CD14-positive monocyte (primary cell): ENCODE measurements around the gene KAT6B. TPM values are rescaled to one million over a fixed set of nuclear protein-coding genes. Genes with fewer than 3 reads are reported as not detected.
A peak's percentile ranks its signal among the peaks of the same experiment; 100 is the strongest.

Source experiments
- DNase-seq, 3 donors: peaks; one replicate each; pipeline ENCODE4 v3.0.0-alpha.2; 2011 to 2022
- H2AFZ ChIP-seq: 2 replicates; pipeline ENCODE4 v1.6.0; 2012; ENCODE audit warnings: mild to moderate bottlenecking, low read depth, low read length, inconsistent platforms; ENCODE audit not compliant: insufficient read depth, poor library complexity, severe bottlenecking
- H3K27ac ChIP-seq, 2 donors: 1 replicate in 1 of 2; 2 replicates in 1 of 2; pipeline ENCODE4 v1.5.1; 2012 to 2013; ENCODE audit warnings: low read length in 2 of 2, control low read depth in 1 of 2, inconsistent platforms in 1 of 2, low read depth in 1 of 2, mild to moderate bottlenecking in 1 of 2
- H3K27me3 ChIP-seq, 2 donors: one replicate each; pipeline versions ENCODE4 v1.6.0 to v1.6.1; 2011 to 2013; ENCODE audit warnings: low read length in 2 of 2; ENCODE audit not compliant: control insufficient read depth in 2 of 2, insufficient read depth in 2 of 2
- H3K36me3 ChIP-seq, 2 donors: replicated peaks in 1 of 2; 1 replicate in 1 of 2; 2 replicates in 1 of 2; pipeline versions ENCODE4 v1.5.1 to v1.6.1; 2012 to 2013; ENCODE audit warnings: low read length in 2 of 2, control low read depth in 1 of 2, inconsistent platforms in 1 of 2, mild to moderate bottlenecking in 1 of 2; ENCODE audit not compliant: insufficient read depth in 2 of 2, control insufficient read depth in 1 of 2
- H3K4me1 ChIP-seq, 2 donors: 1 replicate in 1 of 2; 2 replicates in 1 of 2; pipeline versions ENCODE4 v1.5.1 to v1.6.1; 2012 to 2013; ENCODE audit warnings: low read length in 2 of 2, control low read depth in 1 of 2, inconsistent platforms in 1 of 2, mild to moderate bottlenecking in 1 of 2, moderate library complexity in 1 of 2; ENCODE audit not compliant: insufficient read depth in 2 of 2, control insufficient read depth in 1 of 2
- H3K4me2 ChIP-seq: replicated peaks from 2 replicates; pipeline ENCODE3; 2012; ENCODE audit warnings: low read length, moderate library complexity, mild to moderate bottlenecking; ENCODE audit not compliant: poor library complexity, severe bottlenecking; ENCODE audit errors: extremely low read depth
- H3K4me3 ChIP-seq, 3 experiments: fragments of 200-600 bp in 1 of 3; sonication (generic) in 1 of 3; replicated peaks in 1 of 3; 1 replicate in 2 of 3; 2 replicates in 1 of 3; pipeline ENCODE4 v1.5.1; 2011 to 2013; ENCODE audit warnings: low read length in 3 of 3, mild to moderate bottlenecking in 3 of 3, control low read depth in 2 of 3, low read depth in 2 of 3, inconsistent platforms in 1 of 3, moderate library complexity in 1 of 3
- H3K79me2 ChIP-seq: 2 replicates; pipeline ENCODE4 v1.6.0; 2012; ENCODE audit warnings: mild to moderate bottlenecking, control low read depth, inconsistent platforms, low read length, moderate library complexity; ENCODE audit not compliant: insufficient read depth
- H3K9ac ChIP-seq: 2 replicates; pipeline ENCODE4 v1.6.0; 2017; ENCODE audit warnings: low read length, mild to moderate bottlenecking; ENCODE audit not compliant: insufficient read depth, poor library complexity, severe bottlenecking
- H3K9me3 ChIP-seq, 2 donors: replicated peaks in 1 of 2; 1 replicate in 1 of 2; 2 replicates in 1 of 2; pipeline versions ENCODE4 v1.5.1 to v1.6.1; 2012 to 2013; ENCODE audit warnings: low read length in 2 of 2, control low read depth in 1 of 2; ENCODE audit not compliant: control insufficient read depth in 1 of 2, insufficient read depth in 1 of 2
- H4K20me1 ChIP-seq: 2 replicates; pipeline ENCODE4 v1.6.0; 2012; ENCODE audit warnings: mild to moderate bottlenecking, low read length, control low read depth, moderate library complexity; ENCODE audit not compliant: insufficient read depth
- H3K27ac Mint-ChIP-seq, 7 donors: one replicate each; pipeline ENCODE4 v1.8.0; 2020; ENCODE audit warnings: mild to moderate bottlenecking in 7 of 7, mixed read lengths in 7 of 7, moderate library complexity in 6 of 7, inconsistent platforms in 2 of 7
- H3K27me3 Mint-ChIP-seq, 3 donors: one replicate each; pipeline ENCODE4 v1.8.0; 2021 to 2022; ENCODE audit warnings: low read depth in 3 of 3, mild to moderate bottlenecking in 3 of 3, mixed read lengths in 3 of 3, moderate library complexity in 3 of 3, inconsistent platforms in 1 of 3
- H3K36me3 Mint-ChIP-seq, 2 donors: one replicate each; pipeline ENCODE4 v1.8.0; 2020; ENCODE audit warnings: mixed read lengths in 2 of 2, inconsistent platforms in 1 of 2, mild to moderate bottlenecking in 1 of 2
- H3K4me1 Mint-ChIP-seq: one replicate; pipeline ENCODE4 v1.8.0; 2020; ENCODE audit warnings: mild to moderate bottlenecking, mixed read lengths
- H3K4me3 Mint-ChIP-seq, 2 donors: one replicate each; pipeline ENCODE4 v1.8.0; 2020; ENCODE audit warnings: mild to moderate bottlenecking in 2 of 2, mixed read lengths in 2 of 2, moderate library complexity in 1 of 2
- H3K9me3 Mint-ChIP-seq, 7 donors: one replicate each; pipeline ENCODE4 v1.8.0; 2020 to 2022; ENCODE audit warnings: mixed read lengths in 7 of 7, mild to moderate bottlenecking in 6 of 7, moderate library complexity in 6 of 7, inconsistent platforms in 2 of 7
- WGBS: methylation state at CpG from one replicate; pipeline ENCODE4 v1.1.5; 2013; ENCODE audit warnings: missing lambda C conversion rate; ENCODE audit not compliant: insufficient coverage; 5-methylcytosine and 5-hydroxymethylcytosine counted together
- intact Hi-C, 2 donors: fragments of 100-400 bp; cut with micrococcal nuclease; formaldehyde crosslinking; loops; one replicate each; pipeline versions ENCODE4 v1.15.0 to v1.15.1; 2023
- polyA plus RNA-seq, 3 donors: library from polyadenylated mRNA; depleted of rRNA in 1 of 3; unstranded in 2 of 3; stranded (reverse) in 1 of 3; fragments of 300-500 nt in 2 of 3; fragments of >200 nt in 1 of 3; fragmentation: Illumina TruSeq in 2 of 3; gene quantifications; 1 replicate in 2 of 3; 2 replicates in 1 of 3; pipeline ENCODE4 v1.2.3, GENCODE V29; 2012 to 2021
- TF ChIP-seq, protein P1 (sequence below): fragments of 200-600 bp; IDR thresholded peaks from one replicate; pipeline ENCODE4 v1.8.0; 2022; ENCODE audit warnings: antibody characterized with exemption, mild to moderate bottlenecking

Gene KAT6B
- polyA plus RNA-seq, 3 donors = 3.3 to 6.4 (median 6.2) TPM

DNA sequence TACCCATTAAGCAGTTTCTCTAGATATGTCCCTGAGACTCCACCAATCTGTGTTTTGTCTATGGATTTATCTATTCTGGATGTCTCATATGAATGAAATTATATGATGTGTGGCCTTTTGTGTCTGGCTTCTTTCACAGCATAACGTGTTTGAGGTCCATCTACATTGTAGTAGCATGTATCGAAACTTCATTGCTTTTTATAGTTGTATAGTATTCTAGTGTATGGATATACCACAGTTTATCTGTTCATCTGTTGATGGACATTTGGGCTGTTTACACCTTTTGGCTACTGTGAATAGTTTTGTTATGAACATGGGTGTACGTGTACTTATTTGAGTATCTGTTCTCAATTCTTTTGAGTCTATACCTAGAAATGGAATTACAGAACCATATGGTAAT lies 9.6 kb downstream of the KAT6B start:
- H3K9ac ChIP-seq = no peak overlapping the region
- H2AFZ ChIP-seq = no peak overlapping the region
- no peak overlapping the region for H3K4me3 ChIP-seq
- H4K20me1 ChIP-seq = peaks cover 6% of the 10 kb centered on the region
- H3K27me3 ChIP-seq = no peaks in the 10 kb centered on the region
- Mint-ChIP-seq H3K9me3 (peaks cover 0 to 4% (median 0%) of the 10 kb centered on the region in 7 donors), H3K27me3 (no peaks in the 10 kb centered on the region), H3K36me3 (peaks cover 9 to 13% of the 10 kb centered on the region in 2 donors), H3K4me1 (peaks cover 37% of the 10 kb centered on the region), H3K27ac (peak overlapping the region in 2 of 7 donors; percentile 36 to 46), H3K4me3 (no peak overlapping the region)
- no peak overlapping the region for H3K4me2 ChIP-seq
- TF ChIP-seq, protein P1, sequence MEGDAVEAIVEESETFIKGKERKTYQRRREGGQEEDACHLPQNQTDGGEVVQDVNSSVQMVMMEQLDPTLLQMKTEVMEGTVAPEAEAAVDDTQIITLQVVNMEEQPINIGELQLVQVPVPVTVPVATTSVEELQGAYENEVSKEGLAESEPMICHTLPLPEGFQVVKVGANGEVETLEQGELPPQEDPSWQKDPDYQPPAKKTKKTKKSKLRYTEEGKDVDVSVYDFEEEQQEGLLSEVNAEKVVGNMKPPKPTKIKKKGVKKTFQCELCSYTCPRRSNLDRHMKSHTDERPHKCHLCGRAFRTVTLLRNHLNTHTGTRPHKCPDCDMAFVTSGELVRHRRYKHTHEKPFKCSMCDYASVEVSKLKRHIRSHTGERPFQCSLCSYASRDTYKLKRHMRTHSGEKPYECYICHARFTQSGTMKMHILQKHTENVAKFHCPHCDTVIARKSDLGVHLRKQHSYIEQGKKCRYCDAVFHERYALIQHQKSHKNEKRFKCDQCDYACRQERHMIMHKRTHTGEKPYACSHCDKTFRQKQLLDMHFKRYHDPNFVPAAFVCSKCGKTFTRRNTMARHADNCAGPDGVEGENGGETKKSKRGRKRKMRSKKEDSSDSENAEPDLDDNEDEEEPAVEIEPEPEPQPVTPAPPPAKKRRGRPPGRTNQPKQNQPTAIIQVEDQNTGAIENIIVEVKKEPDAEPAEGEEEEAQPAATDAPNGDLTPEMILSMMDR = no peak
- DNase-seq = no peak
- H3K79me2 ChIP-seq = peaks cover 88% of the 10 kb centered on the region
- WGBS = no CpG with 5 or more reads among the region's 3 CpGs
- no peaks in the 10 kb centered on the region for H3K36me3 ChIP-seq
- intact Hi-C loops = no loop called here
- peak overlapping the region in 1 of 2 donors; percentile 1 for H3K27ac ChIP-seq
- no peaks in the 10 kb centered on the region for H3K9me3 ChIP-seq
- H3K4me1 ChIP-seq = peaks cover 10 to 18% of the 10 kb centered on the region in 2 donors

DNA sequence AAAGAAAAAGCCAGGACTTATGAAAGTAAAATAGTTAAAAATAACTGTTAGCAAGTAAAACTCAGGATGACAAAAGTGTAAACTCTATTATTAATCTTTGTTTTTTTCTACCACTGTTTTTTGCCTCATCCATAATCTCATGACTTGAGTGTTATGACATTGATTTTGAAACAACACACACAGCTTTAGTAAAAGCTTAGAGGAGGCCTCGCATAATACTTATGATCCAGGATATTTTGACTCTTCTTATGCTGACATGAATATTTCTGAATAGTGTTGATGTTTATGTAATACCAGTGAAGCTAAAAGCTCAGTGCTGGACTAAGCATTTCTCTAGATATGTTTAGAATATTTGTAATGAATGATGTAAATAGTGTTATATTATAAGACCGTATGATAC lies 10.5 kb downstream of the KAT6B start:
- H3K4me3 Mint-ChIP-seq = no peak overlapping the region
- DNase-seq = no peak
- intact Hi-C loops = no loop called here
- peaks cover 6% of the 10 kb centered on the region for H4K20me1 ChIP-seq
- WGBS = no CpG with 5 or more reads among the region's 2 CpGs
- H3K27ac ChIP-seq = peak overlapping the region in 1 of 2 donors; percentile 1
- no peaks in the 10 kb centered on the region for H3K9me3 ChIP-seq
- H3K79me2 ChIP-seq = peaks cover 82% of the 10 kb centered on the region
- H3K4me2 ChIP-seq = no peak overlapping the region
- no peaks in the 10 kb centered on the region for H3K27me3 ChIP-seq
- H3K4me1 ChIP-seq = peaks cover 19 to 24% of the 10 kb centered on the region in 2 donors
- peak overlapping the region in 2 of 7 donors; percentile 36 to 58 for H3K27ac Mint-ChIP-seq
- TF ChIP-seq, protein P1 = no peak
- H3K4me3 ChIP-seq = no peak overlapping the region
- H3K9me3 Mint-ChIP-seq = peaks cover 0 to 4% (median 0%) of the 10 kb centered on the region in 7 donors
- no peaks in the 10 kb centered on the region for H3K36me3 ChIP-seq
- H3K36me3 Mint-ChIP-seq = peaks cover 11 to 16% of the 10 kb centered on the region in 2 donors
- no peak overlapping the region for H2AFZ ChIP-seq
- H3K27me3 Mint-ChIP-seq = no peaks in the 10 kb centered on the region
- H3K4me1 Mint-ChIP-seq = peaks cover 37% of the 10 kb centered on the region
- no peak overlapping the region for H3K9ac ChIP-seq
